Measurements from ENCODE around the gene TSSK2. TPM values are rescaled to one million over a fixed set of nuclear protein-coding genes. Genes with fewer than 3 reads are reported as not detected.

TSSK2 gene
- total RNA-seq, 1 experiment from 2014 or later = not detected

- Histone ChIP-seq H3K9me3 (ENCODE audit: control insufficient read depth, insufficient read depth, low read depth, low read length) (no peaks in the 10 kb centered on the region), H3K27me3 (ENCODE audit: control insufficient read depth, insufficient read depth, low read length) (no peaks in the 10 kb centered on the region), H3K36me3 (ENCODE audit: control insufficient read depth, insufficient read depth, low read length) (no peaks in the 10 kb centered on the region), H3K4me3 (ENCODE audit: low read depth in 2 of 2, low read length in 2 of 2) (no peak overlapping the region), H3K27ac (ENCODE audit: low read length) (no peak overlapping the region), H3K4me1 (ENCODE audit: control insufficient read depth, insufficient read depth, low read length) (no peaks in the 10 kb centered on the region; the same call in 1 of the 2 replicates)
- TF ChIP-seq TCF7L2 (IDR thresholded peaks at IDR 0.05; ENCODE audit: low read depth, low read length) = no peak
- ATAC-seq = no peak
- in situ Hi-C loops (cut with HindIII; ENCODE audit: low pct_unique_long_range_greater_than_20kb, low sequenced_read_pairs) (no loop called here), intact Hi-C loops (cut with micrococcal nuclease; ENCODE audit: unreplicated experiment) (no loop called here)
- ChIA-PET POLR2A (no interaction called here), CTCF (no interaction called here)
- DNase-seq (ENCODE audit: low read depth, low spot score) = no peak
- no TSS peak for BruUV-seq (replicated peaks)
These were observed 24.0 kb upstream of the TSSK2 start for GRCh38 chr22:19106886-19107729.

GRCh38 chr22:19107730-19108074, 23.4 kb upstream of the TSSK2 start:
- DNase-seq (ENCODE audit: low read depth, low spot score) (no peak), ATAC-seq (no peak)
- H3K4me1 ChIP-seq (ENCODE audit: control insufficient read depth, insufficient read depth, low read length) = no peaks in the 10 kb centered on the region; the same call in 1 of the 2 replicates
- no peaks in the 10 kb centered on the region for H3K9me3 ChIP-seq (ENCODE audit: control insufficient read depth, insufficient read depth, low read depth, low read length)
- no peak overlapping the region for H3K4me3 ChIP-seq (ENCODE audit: low read depth in 2 of 2, low read length in 2 of 2)
- intact Hi-C loops (cut with micrococcal nuclease; ENCODE audit: unreplicated experiment) (no loop called here), in situ Hi-C loops (cut with HindIII; ENCODE audit: low pct_unique_long_range_greater_than_20kb, low sequenced_read_pairs) (no loop called here)
- no peaks in the 10 kb centered on the region for H3K27me3 ChIP-seq (ENCODE audit: control insufficient read depth, insufficient read depth, low read length)
- no peak overlapping the region for H3K27ac ChIP-seq (ENCODE audit: low read length)
- no TSS peak for BruUV-seq (replicated peaks)
- POLR2A ChIA-PET = no interaction called here
- no peaks in the 10 kb centered on the region for H3K36me3 ChIP-seq (ENCODE audit: control insufficient read depth, insufficient read depth, low read length)
- TF ChIP-seq CTCF (IDR thresholded peaks at IDR 0.05) = no peak
- TF ChIP-seq SIN3A (IDR thresholded peaks at IDR 0.05; ENCODE audit: borderline replicate concordance, insufficient read depth, low read depth, low read length) = no peak
- TF ChIP-seq POLR2AphosphoS5 (IDR thresholded peaks at IDR 0.05; ENCODE audit: low read depth, low read length) = no peak
- no peak for TF ChIP-seq TCF7L2 (IDR thresholded peaks at IDR 0.05; ENCODE audit: low read depth, low read length)
- no peak for TF ChIP-seq REST (IDR thresholded peaks at IDR 0.05; ENCODE audit: insufficient read depth in 1 of 2, low read depth in 2 of 2, low read length in 1 of 2)
- CTCF ChIA-PET = no interaction called here

- Histone ChIP-seq H3K27ac (ENCODE audit: low read length) (no peak overlapping the region), H3K4me3 (ENCODE audit: low read depth in 2 of 2, low read length in 2 of 2) (no peak overlapping the region), H3K27me3 (ENCODE audit: control insufficient read depth, insufficient read depth, low read length) (no peaks in the 10 kb centered on the region), H3K36me3 (ENCODE audit: control insufficient read depth, insufficient read depth, low read length) (no peaks in the 10 kb centered on the region), H3K4me1 (ENCODE audit: control insufficient read depth, insufficient read depth, low read length) (no peaks in the 10 kb centered on the region; the same call in 1 of the 2 replicates), H3K9me3 (ENCODE audit: control insufficient read depth, insufficient read depth, low read depth, low read length) (no peaks in the 10 kb centered on the region)
- intact Hi-C loops (cut with micrococcal nuclease; ENCODE audit: unreplicated experiment) = no loop called here
- ChIA-PET POLR2A (no interaction called here), CTCF (no interaction called here)
- BruUV-seq (replicated peaks) = no TSS peak
- in situ Hi-C loops (cut with HindIII; ENCODE audit: low pct_unique_long_range_greater_than_20kb, low sequenced_read_pairs) = no loop called here
- ATAC-seq (no peak), DNase-seq (ENCODE audit: low read depth, low spot score) (no peak)
- TF ChIP-seq POLR2AphosphoS5 (IDR thresholded peaks at IDR 0.05; ENCODE audit: low read depth, low read length) = no peak
- TF ChIP-seq TCF7L2 (IDR thresholded peaks at IDR 0.05; ENCODE audit: low read depth, low read length) = no peak
- no peak for TF ChIP-seq REST (IDR thresholded peaks at IDR 0.05; ENCODE audit: insufficient read depth in 1 of 2, low read depth in 2 of 2, low read length in 1 of 2)
- no peak for TF ChIP-seq CTCF (IDR thresholded peaks at IDR 0.05)
- no peak for TF ChIP-seq SIN3A (IDR thresholded peaks at IDR 0.05; ENCODE audit: borderline replicate concordance, insufficient read depth, low read depth, low read length)
These were observed 22.3 kb upstream of the TSSK2 start for GRCh38 chr22:19108807-19109197.
